ENCODE results near the gene TRIM62.

The TRIM62 gene

GRCh38 chr1:33170351-33171274 is 11.2 kb downstream of the TRIM62 start:
- Histone ChIP-seq H3K9me3 (ENCODE audit: control insufficient read depth, low read length) (no peaks in the 10 kb centered on the region), H3K4me1 (ENCODE audit: control insufficient read depth, insufficient read depth, low read length, poor library complexity, severe bottlenecking) (peaks cover 13% of the 10 kb centered on the region), H3K4me3 (ENCODE audit: extremely low read depth, insufficient read depth, low read length, poor library complexity, severe bottlenecking) (no peak overlapping the region), H3K36me3 (ENCODE audit: control insufficient read depth, insufficient read depth, low read length) (peaks cover 10% of the 10 kb centered on the region), H3K27ac (ENCODE audit: low read depth, low read length, severe bottlenecking) (peak overlapping the region; percentile 23)
- WGBS, 2 experiments (ENCODE audit: insufficient coverage in 2 of 2) = 89 to 98% methylated on average over 8 to 12 of the region's 13 CpGs

- 69 to 72% methylated on average over 8 to 10 of the region's 11 CpGs for WGBS, 2 experiments (ENCODE audit: insufficient coverage in 2 of 2)
- no peaks in the 10 kb centered on the region for H3K9me3 ChIP-seq (ENCODE audit: control insufficient read depth, low read length)
- no peak overlapping the region for H3K4me3 ChIP-seq (ENCODE audit: extremely low read depth, insufficient read depth, low read length, poor library complexity, severe bottlenecking)
- H3K36me3 ChIP-seq (ENCODE audit: control insufficient read depth, insufficient read depth, low read length) = peaks cover 12% of the 10 kb centered on the region
- peaks cover 13% of the 10 kb centered on the region for H3K4me1 ChIP-seq (ENCODE audit: control insufficient read depth, insufficient read depth, low read length, poor library complexity, severe bottlenecking)
- no peak overlapping the region for H3K27ac ChIP-seq (ENCODE audit: low read depth, low read length, severe bottlenecking)
These were observed 12.4 kb downstream of the TRIM62 start for GRCh38 chr1:33169290-33170055.

- 87 to 89% methylated on average over 5 of the region's 11 CpGs for WGBS, 2 experiments (ENCODE audit: insufficient coverage in 2 of 2)
- peaks cover 14% of the 10 kb centered on the region for H3K4me1 ChIP-seq (ENCODE audit: control insufficient read depth, insufficient read depth, low read length, poor library complexity, severe bottlenecking)
- H3K9me3 ChIP-seq (ENCODE audit: control insufficient read depth, low read length) = no peaks in the 10 kb centered on the region
- H3K27ac ChIP-seq (ENCODE audit: low read depth, low read length, severe bottlenecking) = no peak overlapping the region
- H3K4me3 ChIP-seq (ENCODE audit: extremely low read depth, insufficient read depth, low read length, poor library complexity, severe bottlenecking) = no peak overlapping the region
- H3K36me3 ChIP-seq (ENCODE audit: control insufficient read depth, insufficient read depth, low read length) = peaks cover 12% of the 10 kb centered on the region
These were observed 13.1 kb downstream of the TRIM62 start for GRCh38 chr1:33168556-33169289.

- Histone ChIP-seq H3K9me3 (ENCODE audit: control insufficient read depth, low read length) (no peaks in the 10 kb centered on the region), H3K4me3 (ENCODE audit: extremely low read depth, insufficient read depth, low read length, poor library complexity, severe bottlenecking) (no peak overlapping the region), H3K27ac (ENCODE audit: low read depth, low read length, severe bottlenecking) (no peak overlapping the region), H3K36me3 (ENCODE audit: control insufficient read depth, insufficient read depth, low read length) (peaks cover 12% of the 10 kb centered on the region), H3K4me1 (ENCODE audit: control insufficient read depth, insufficient read depth, low read length, poor library complexity, severe bottlenecking) (peaks cover 20% of the 10 kb centered on the region)
- WGBS, 2 experiments (ENCODE audit: insufficient coverage in 2 of 2) = 98 to 100% methylated on average over 3 to 4 of the region's 4 CpGs
These were observed 14.0 kb downstream of the TRIM62 start for GRCh38 chr1:33167650-33168447.

- no peaks in the 10 kb centered on the region for H3K9me3 ChIP-seq (ENCODE audit: control insufficient read depth, low read length)
- WGBS, 2 experiments (ENCODE audit: insufficient coverage in 2 of 2) = 100% methylated on average over 3 of the region's 6 CpGs
- peaks cover 24% of the 10 kb centered on the region for H3K4me1 ChIP-seq (ENCODE audit: control insufficient read depth, insufficient read depth, low read length, poor library complexity, severe bottlenecking)
- no peak overlapping the region for H3K4me3 ChIP-seq (ENCODE audit: extremely low read depth, insufficient read depth, low read length, poor library complexity, severe bottlenecking)
- no peak overlapping the region for H3K27ac ChIP-seq (ENCODE audit: low read depth, low read length, severe bottlenecking)
- peaks cover 8% of the 10 kb centered on the region for H3K36me3 ChIP-seq (ENCODE audit: control insufficient read depth, insufficient read depth, low read length)
These were observed 16.0 kb downstream of the TRIM62 start for GRCh38 chr1:33165809-33166208.

DNA sequence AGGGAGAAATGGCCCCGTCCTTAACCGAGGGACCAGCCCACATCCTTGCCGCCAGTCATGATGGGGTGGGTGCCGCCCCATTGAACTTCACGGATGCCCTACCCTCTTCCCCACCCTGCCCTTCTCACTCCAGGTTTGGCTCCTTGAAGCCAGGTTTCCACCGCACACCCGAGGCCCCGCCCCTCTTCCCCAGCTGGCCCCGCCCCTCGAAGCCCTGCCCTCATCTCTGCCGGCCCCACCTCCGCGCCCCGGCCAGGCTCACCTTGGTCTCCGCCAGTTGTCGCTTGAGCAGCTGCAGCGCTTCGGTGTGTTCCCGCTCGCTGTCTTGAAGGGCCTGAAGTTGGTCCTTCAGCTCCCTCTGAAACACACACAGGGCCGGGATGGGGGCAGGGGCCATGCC is 16.6 kb downstream of the TRIM62 start:
- no peak overlapping the region for H3K4me3 ChIP-seq (ENCODE audit: extremely low read depth, insufficient read depth, low read length, poor library complexity, severe bottlenecking)
- 71 to 73% methylated on average over 14 to 21 of the region's 21 CpGs for WGBS, 2 experiments (ENCODE audit: insufficient coverage in 2 of 2)
- no peak overlapping the region for H3K27ac ChIP-seq (ENCODE audit: low read depth, low read length, severe bottlenecking)
- H3K36me3 ChIP-seq (ENCODE audit: control insufficient read depth, insufficient read depth, low read length) = peaks cover 8% of the 10 kb centered on the region
- H3K9me3 ChIP-seq (ENCODE audit: control insufficient read depth, low read length) = no peaks in the 10 kb centered on the region
- H3K4me1 ChIP-seq (ENCODE audit: control insufficient read depth, insufficient read depth, low read length, poor library complexity, severe bottlenecking) = peaks cover 21% of the 10 kb centered on the region

GRCh38 chr1:33163621-33164519 is 18.0 kb downstream of the TRIM62 start:
- H3K36me3 ChIP-seq (ENCODE audit: control insufficient read depth, insufficient read depth, low read length) = peaks cover 15% of the 10 kb centered on the region
- 69 to 70% methylated on average over 10 to 13 of the region's 14 CpGs for WGBS, 2 experiments (ENCODE audit: insufficient coverage in 2 of 2)
- H3K4me1 ChIP-seq (ENCODE audit: control insufficient read depth, insufficient read depth, low read length, poor library complexity, severe bottlenecking) = peaks cover 15% of the 10 kb centered on the region
- H3K9me3 ChIP-seq (ENCODE audit: control insufficient read depth, low read length) = no peaks in the 10 kb centered on the region
- no peak overlapping the region for H3K4me3 ChIP-seq (ENCODE audit: extremely low read depth, insufficient read depth, low read length, poor library complexity, severe bottlenecking)
- H3K27ac ChIP-seq (ENCODE audit: low read depth, low read length, severe bottlenecking) = peak overlapping the region; percentile 55

DNA sequence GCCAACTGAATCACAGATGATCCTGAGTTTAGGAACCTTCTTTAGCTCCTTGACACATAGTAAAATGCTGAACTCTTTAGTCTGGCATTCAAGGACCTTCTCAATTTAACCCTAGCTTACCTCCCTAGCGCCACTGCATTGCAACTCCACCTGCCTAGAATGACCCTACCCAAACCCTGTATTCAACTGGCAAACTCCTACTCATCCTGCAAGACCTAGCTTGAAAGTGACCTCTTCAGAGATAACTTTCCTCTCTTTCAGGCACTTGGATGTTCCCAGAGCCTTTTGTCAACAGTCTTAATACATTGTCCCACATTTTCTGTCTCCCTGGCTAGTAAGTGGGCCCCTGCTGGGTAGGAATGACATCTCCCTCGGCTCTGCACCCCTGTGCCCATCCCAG is 19.7 kb downstream of the TRIM62 start:
- Histone ChIP-seq H3K36me3 (ENCODE audit: control insufficient read depth, insufficient read depth, low read length) (peaks cover 18% of the 10 kb centered on the region), H3K9me3 (ENCODE audit: control insufficient read depth, low read length) (no peaks in the 10 kb centered on the region), H3K4me1 (ENCODE audit: control insufficient read depth, insufficient read depth, low read length, poor library complexity, severe bottlenecking) (peaks cover 15% of the 10 kb centered on the region), H3K27ac (ENCODE audit: low read depth, low read length, severe bottlenecking) (no peak overlapping the region), H3K4me3 (ENCODE audit: extremely low read depth, insufficient read depth, low read length, poor library complexity, severe bottlenecking) (no peak overlapping the region)
- 89 to 95% methylated on average over 2 of the region's 2 CpGs for WGBS, 2 experiments (ENCODE audit: insufficient coverage in 2 of 2)

- no peaks in the 10 kb centered on the region for H3K9me3 ChIP-seq (ENCODE audit: control insufficient read depth, low read length)
- H3K4me3 ChIP-seq (ENCODE audit: extremely low read depth, insufficient read depth, low read length, poor library complexity, severe bottlenecking) = no peak overlapping the region
- H3K27ac ChIP-seq (ENCODE audit: low read depth, low read length, severe bottlenecking) = peak overlapping the region; percentile 30
- peaks cover 18% of the 10 kb centered on the region for H3K36me3 ChIP-seq (ENCODE audit: control insufficient read depth, insufficient read depth, low read length)
- WGBS, 2 experiments (ENCODE audit: insufficient coverage in 2 of 2) = 58 to 62% methylated on average over 22 to 25 of the region's 25 CpGs
- H3K4me1 ChIP-seq (ENCODE audit: control insufficient read depth, insufficient read depth, low read length, poor library complexity, severe bottlenecking) = peaks cover 15% of the 10 kb centered on the region
These were observed 20.7 kb downstream of the TRIM62 start for GRCh38 chr1:33161061-33161681.

All from mesodermal cell (in vitro differentiated cells).